ENCODE results near the gene ITGA11.

ITGA11 gene

GRCh38 chr15:68441045-68441743 is 9.2 kb upstream of the ITGA11 start:
- H3K27me3 ChIP-seq (ENCODE audit: insufficient read depth, poor library complexity, severe bottlenecking), result peaks cover 11% of the 10 kb centered on the region
- TF ChIP-seq REST (IDR thresholded peaks at IDR 0.05; ENCODE audit: insufficient replicate concordance, low read depth) (no peak), SPI1 (IDR thresholded peaks at IDR 0.05; ENCODE audit: borderline replicate concordance, low read depth) (no peak), CTCF (IDR thresholded peaks at IDR 0.05; ENCODE audit: insufficient read depth, low read length) (no peak), GABPA (IDR thresholded peaks at IDR 0.05; ENCODE audit: low read depth) (no peak), POLR2AphosphoS5 (IDR thresholded peaks at IDR 0.05; ENCODE audit: low read depth) (no peak)
- no peak for DNase-seq (ENCODE audit: low read depth in 1 of 2, low spot score in 1 of 2)
- H3K27ac ChIP-seq (replicated peaks), result no peak overlapping the region
- no peak overlapping the region for H3K4me3 ChIP-seq (replicated peaks; ENCODE audit: insufficient read depth, low read length)

GRCh38 chr15:68440136-68440535 is 8.2 kb upstream of the ITGA11 start:
- no peak overlapping the region for H3K27ac ChIP-seq (replicated peaks)
- H3K4me3 ChIP-seq (replicated peaks; ENCODE audit: insufficient read depth, low read length), result no peak overlapping the region
- TF ChIP-seq POLR2AphosphoS5 (IDR thresholded peaks at IDR 0.05; ENCODE audit: low read depth) (no peak), GABPA (IDR thresholded peaks at IDR 0.05; ENCODE audit: low read depth) (no peak), SPI1 (IDR thresholded peaks at IDR 0.05; ENCODE audit: borderline replicate concordance, low read depth) (no peak), REST (IDR thresholded peaks at IDR 0.05; ENCODE audit: insufficient replicate concordance, low read depth) (no peak), CTCF (IDR thresholded peaks at IDR 0.05; ENCODE audit: insufficient read depth, low read length) (no peak)
- no peak for DNase-seq (ENCODE audit: low read depth in 1 of 2, low spot score in 1 of 2)
- peaks cover 8% of the 10 kb centered on the region for H3K27me3 ChIP-seq (ENCODE audit: insufficient read depth, poor library complexity, severe bottlenecking)

GRCh38 chr15:68439506-68439905 is 7.5 kb upstream of the ITGA11 start:
- peaks cover 7% of the 10 kb centered on the region for H3K27me3 ChIP-seq (ENCODE audit: insufficient read depth, poor library complexity, severe bottlenecking)
- DNase-seq (ENCODE audit: low read depth in 1 of 2, low spot score in 1 of 2), result no peak
- TF ChIP-seq GABPA (IDR thresholded peaks at IDR 0.05; ENCODE audit: low read depth) (no peak), SPI1 (IDR thresholded peaks at IDR 0.05; ENCODE audit: borderline replicate concordance, low read depth) (no peak), REST (IDR thresholded peaks at IDR 0.05; ENCODE audit: insufficient replicate concordance, low read depth) (no peak), POLR2AphosphoS5 (IDR thresholded peaks at IDR 0.05; ENCODE audit: low read depth) (no peak), CTCF (IDR thresholded peaks at IDR 0.05; ENCODE audit: insufficient read depth, low read length) (no peak)
- H3K4me3 ChIP-seq (replicated peaks; ENCODE audit: insufficient read depth, low read length), result no peak overlapping the region
- no peak overlapping the region for H3K27ac ChIP-seq (replicated peaks)

Data from HL-60 (cell line).